Caco-2 (cell line): ENCODE results near the gene PKD1. TPM values are rescaled to one million over a fixed set of nuclear protein-coding genes. Genes with fewer than 3 reads are reported as not detected.

ENCODE experiments used
- BruUV-seq: library from RNA; stranded (reverse); fragments of 400-500 nt; replicated peaks from 2 replicates; lab custom pipeline; 2021; lab: Mats Ljungman, UMichigan
- CTCF ChIA-PET: fragments of 300-600 bp; sonication (Branson Sonifier 250); formaldehyde crosslinking; loops from one replicate; lab custom pipeline; 2022; ENCODE audit warnings: antibody characterized with exemption; lab: Charles Lee
- POLR2A ChIA-PET: fragments of 300-600 bp; sonication (Branson Sonifier 250); formaldehyde crosslinking; loops from one replicate; lab custom pipeline; 2022; ENCODE audit warnings: antibody characterized with exemption; lab: Charles Lee
- DNase-seq, 2 experiments: peaks; one replicate each; pipeline versions ENCODE4 v3.0.0 to v3.0.0-alpha.2; 2020 to 2022
- H3K27me3 ChIP-seq: replicated peaks from 2 replicates; pipeline ENCODE4 v1.6.0; 2011; ENCODE audit warnings: low read length; ENCODE audit not compliant: control insufficient read depth, insufficient read depth
- H3K36me3 ChIP-seq: 2 replicates; pipeline ENCODE4 v1.5.1; 2011; ENCODE audit warnings: low read length; ENCODE audit not compliant: control insufficient read depth, insufficient read depth
- H3K4me1 ChIP-seq: fragments of 250-450 bp; sonication (Bioruptor Pico); 2 replicates; pipeline ENCODE4 v1.5.1; 2020; ENCODE audit warnings: mild to moderate bottlenecking
- H3K4me3 ChIP-seq: 2 replicates; pipeline ENCODE4 v1.5.1; 2011; ENCODE audit warnings: low read depth, mild to moderate bottlenecking, control low read depth, low read length
- H3K9me3 ChIP-seq: fragments of 250-450 bp; sonication (Bioruptor Pico); 2 replicates; pipeline ENCODE4 v1.5.1; 2020; ENCODE audit warnings: mild to moderate bottlenecking, moderate library complexity
- H3K27ac Mint-ChIP-seq: one replicate; pipeline ENCODE4 v1.8.0; 2022; ENCODE audit warnings: mixed read lengths; ENCODE audit not compliant: unreplicated experiment
- H3K27me3 Mint-ChIP-seq: one replicate; pipeline ENCODE4 v1.8.0; 2022; ENCODE audit warnings: mixed read lengths; ENCODE audit not compliant: insufficient read depth, unreplicated experiment
- H3K36me3 Mint-ChIP-seq: one replicate; pipeline ENCODE4 v1.8.0; 2022; ENCODE audit warnings: mild to moderate bottlenecking, mixed read lengths; ENCODE audit not compliant: insufficient read depth, unreplicated experiment
- H3K4me1 Mint-ChIP-seq: one replicate; pipeline ENCODE4 v1.8.0; 2022; ENCODE audit warnings: low read depth, mixed read lengths; ENCODE audit not compliant: unreplicated experiment
- H3K4me3 Mint-ChIP-seq: one replicate; pipeline ENCODE4 v1.8.0; 2022; ENCODE audit warnings: mild to moderate bottlenecking, moderate library complexity, mixed read lengths; ENCODE audit not compliant: unreplicated experiment
- H3K9me3 Mint-ChIP-seq: one replicate; pipeline ENCODE4 v1.8.0; 2022; ENCODE audit warnings: mixed read lengths; ENCODE audit not compliant: unreplicated experiment
- CTCF ChIP-seq, 2 experiments: fragments of 200-600 bp in 1 of 2; IDR thresholded peaks; 1 replicate in 1 of 2; 2 replicates in 1 of 2; pipeline versions ENCODE4 v1.5.1 to v1.8.0; 2011 to 2022; ENCODE audit warnings: antibody characterized with exemption in 1 of 2, control low read depth in 1 of 2, inconsistent platforms in 1 of 2, low read depth in 1 of 2, low read length in 1 of 2, mild to moderate bottlenecking in 1 of 2, moderate library complexity in 1 of 2; ENCODE audit not compliant: insufficient read depth in 1 of 2, severe bottlenecking in 1 of 2, unreplicated experiment in 1 of 2
- intact Hi-C: fragments of 100-400 bp; cut with micrococcal nuclease; formaldehyde crosslinking; loops from one replicate; pipeline ENCODE4 v1.10.0; 2022; ENCODE audit not compliant: unreplicated experiment
- total RNA-seq: library from RNA; stranded (reverse); gene quantifications from 2 replicates; pipeline ENCODE4 v1.2.3, GENCODE V29; 2022

The PKD1 gene
- total RNA-seq, 1 experiment from 2014 or later = 70.5 TPM

GRCh38 chr16:2070576-2071453 is 64.9 kb downstream of the PKD1 start:
- DNase-seq = no peak
- BruUV-seq = no TSS peak
- no peaks in the 10 kb centered on the region for H3K4me1 Mint-ChIP-seq
- no peaks in the 10 kb centered on the region for H3K9me3 Mint-ChIP-seq
- intact Hi-C loops = no loop called here
- no peak overlapping the region for H3K4me3 Mint-ChIP-seq
- H3K36me3 Mint-ChIP-seq = peaks cover 5% of the 10 kb centered on the region
- ChIA-PET POLR2A (no interaction called here), CTCF (no interaction called here)
- no peak overlapping the region for H3K4me3 ChIP-seq
- H3K36me3 ChIP-seq = peaks cover 2% of the 10 kb centered on the region
- no peaks in the 10 kb centered on the region for H3K27me3 ChIP-seq
- H3K27ac Mint-ChIP-seq = no peak overlapping the region
- no peaks in the 10 kb centered on the region for H3K27me3 Mint-ChIP-seq
- no peaks in the 10 kb centered on the region for H3K9me3 ChIP-seq
- H3K4me1 ChIP-seq = no peaks in the 10 kb centered on the region
- TF ChIP-seq CTCF (IDR thresholded peaks at IDR 0.05; ENCODE audit: insufficient read depth in 1 of 2, low read depth in 1 of 2, low read length in 1 of 2, severe bottlenecking in 1 of 2, unreplicated experiment in 1 of 2) = no peak

GRCh38 chr16:2066139-2066538 is 69.6 kb downstream of the PKD1 start:
- intact Hi-C loops = no loop called here
- no TSS peak for BruUV-seq
- DNase-seq = no peak
- Histone ChIP-seq H3K4me1 (no peaks in the 10 kb centered on the region), H3K9me3 (no peaks in the 10 kb centered on the region), H3K36me3 (peaks cover 2% of the 10 kb centered on the region), H3K27me3 (no peaks in the 10 kb centered on the region), H3K4me3 (no peak overlapping the region)
- Mint-ChIP-seq H3K4me1 (no peaks in the 10 kb centered on the region), H3K9me3 (no peaks in the 10 kb centered on the region), H3K4me3 (no peak overlapping the region), H3K27ac (no peak overlapping the region), H3K36me3 (peaks cover 7% of the 10 kb centered on the region), H3K27me3 (no peaks in the 10 kb centered on the region)
- TF ChIP-seq CTCF (IDR thresholded peaks at IDR 0.05; ENCODE audit: insufficient read depth in 1 of 2, low read depth in 1 of 2, low read length in 1 of 2, severe bottlenecking in 1 of 2, unreplicated experiment in 1 of 2) = no peak
- POLR2A ChIA-PET = no interaction called here
- CTCF ChIA-PET = no interaction called here

GRCh38 chr16:2064368-2064945 is 71.2 kb downstream of the PKD1 start:
- POLR2A ChIA-PET = no interaction called here
- intact Hi-C loops = no loop called here
- no peak for DNase-seq
- Mint-ChIP-seq H3K27ac (no peak overlapping the region), H3K4me3 (no peak overlapping the region), H3K27me3 (no peaks in the 10 kb centered on the region), H3K4me1 (no peaks in the 10 kb centered on the region), H3K9me3 (no peaks in the 10 kb centered on the region), H3K36me3 (peaks cover 7% of the 10 kb centered on the region)
- Histone ChIP-seq H3K4me3 (no peak overlapping the region), H3K9me3 (no peaks in the 10 kb centered on the region), H3K4me1 (no peaks in the 10 kb centered on the region), H3K27me3 (no peaks in the 10 kb centered on the region), H3K36me3 (peaks cover 2% of the 10 kb centered on the region)
- no TSS peak for BruUV-seq
- TF ChIP-seq CTCF (IDR thresholded peaks at IDR 0.05; ENCODE audit: insufficient read depth in 1 of 2, low read depth in 1 of 2, low read length in 1 of 2, severe bottlenecking in 1 of 2, unreplicated experiment in 1 of 2) = no peak
- CTCF ChIA-PET = interaction anchor here (0.7 kb wide), 1 partner anchor 397 kb away, joined by 8 read pairs; no protein-coding TSS in a partner anchor
